ENCODE measurements around the gene LCE1B. TPM values are rescaled to one million over a fixed set of nuclear protein-coding genes. Genes with fewer than 3 reads are reported as not detected.

Gene LCE1B
- total and polyA plus RNA-seq, 2 donors from 2014 or later = not detected

DNA sequence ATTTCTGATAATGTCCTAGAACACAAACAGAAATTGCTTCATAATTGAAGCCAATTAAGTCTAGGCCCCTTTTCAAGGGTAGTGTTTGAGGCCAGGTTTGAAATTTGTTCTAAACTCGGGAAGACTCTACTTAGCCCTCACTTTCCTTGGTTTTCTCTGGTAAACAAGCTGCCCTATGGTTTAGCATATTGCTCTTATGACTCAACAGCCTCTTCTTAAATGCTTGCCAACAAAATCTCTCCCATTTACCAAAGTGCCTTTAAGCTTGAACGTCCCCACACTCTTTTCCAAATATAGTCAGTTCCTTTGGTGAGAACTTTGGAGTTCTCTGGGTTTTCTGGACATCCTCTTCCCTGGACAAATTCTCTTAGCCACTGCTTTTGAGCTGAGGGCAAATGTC, 25.1 kb downstream of the LCE1B start:
- Histone ChIP-seq H3K27ac (ENCODE audit: low read depth in 2 of 2, low read length in 2 of 2) (no peak overlapping the region), H3K36me3 (ENCODE audit: control insufficient read depth in 2 of 3, insufficient read depth in 3 of 3, low read length in 3 of 3) (no peaks in the 10 kb centered on the region), H3K9ac (ENCODE audit: low read length in 3 of 3) (no peak overlapping the region), H3K27me3 (ENCODE audit: control insufficient read depth, insufficient read depth, low read length) (no peaks in the 10 kb centered on the region), H3K4me1 (ENCODE audit: control insufficient read depth in 2 of 3, insufficient read depth in 2 of 3, low read depth in 1 of 3, low read length in 3 of 3) (no peaks in the 10 kb centered on the region), H3K4me3 (ENCODE audit: low read length in 3 of 3) (no peak overlapping the region), H3K9me3 (ENCODE audit: control insufficient read depth in 2 of 3, insufficient read depth in 1 of 3, low read length in 3 of 3) (no peaks in the 10 kb centered on the region)
- DNase-seq = no peak
- TF ChIP-seq, protein P1, sequence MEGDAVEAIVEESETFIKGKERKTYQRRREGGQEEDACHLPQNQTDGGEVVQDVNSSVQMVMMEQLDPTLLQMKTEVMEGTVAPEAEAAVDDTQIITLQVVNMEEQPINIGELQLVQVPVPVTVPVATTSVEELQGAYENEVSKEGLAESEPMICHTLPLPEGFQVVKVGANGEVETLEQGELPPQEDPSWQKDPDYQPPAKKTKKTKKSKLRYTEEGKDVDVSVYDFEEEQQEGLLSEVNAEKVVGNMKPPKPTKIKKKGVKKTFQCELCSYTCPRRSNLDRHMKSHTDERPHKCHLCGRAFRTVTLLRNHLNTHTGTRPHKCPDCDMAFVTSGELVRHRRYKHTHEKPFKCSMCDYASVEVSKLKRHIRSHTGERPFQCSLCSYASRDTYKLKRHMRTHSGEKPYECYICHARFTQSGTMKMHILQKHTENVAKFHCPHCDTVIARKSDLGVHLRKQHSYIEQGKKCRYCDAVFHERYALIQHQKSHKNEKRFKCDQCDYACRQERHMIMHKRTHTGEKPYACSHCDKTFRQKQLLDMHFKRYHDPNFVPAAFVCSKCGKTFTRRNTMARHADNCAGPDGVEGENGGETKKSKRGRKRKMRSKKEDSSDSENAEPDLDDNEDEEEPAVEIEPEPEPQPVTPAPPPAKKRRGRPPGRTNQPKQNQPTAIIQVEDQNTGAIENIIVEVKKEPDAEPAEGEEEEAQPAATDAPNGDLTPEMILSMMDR (IDR thresholded peaks at IDR 0.05; ENCODE audit: borderline replicate concordance, extremely low read depth, insufficient read depth) = no peak
- intact Hi-C loops (cut with DNase I) = no loop called here
- no peak for FAIRE-seq

DNA sequence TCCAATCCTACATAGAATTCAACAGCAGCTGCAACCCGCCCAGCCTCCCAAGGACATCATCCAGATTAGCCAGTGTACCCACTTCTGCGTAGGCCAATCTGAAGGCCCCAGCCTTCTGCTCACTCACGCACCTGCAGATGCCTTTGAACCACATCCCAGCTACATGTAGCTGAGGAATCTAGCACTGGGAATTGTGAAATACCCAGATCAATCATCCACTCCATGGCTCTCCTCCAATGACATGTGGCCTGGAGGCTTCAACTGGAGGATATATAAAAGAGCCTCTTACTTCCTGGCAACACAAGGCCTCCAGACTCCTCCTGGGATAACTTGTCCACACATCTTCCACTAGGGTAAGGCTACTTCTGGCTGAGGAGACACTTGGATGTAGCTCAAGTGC, 30.8 kb downstream of the LCE1B start, which contains the start of gene LCE6A:
Gene LCE6A, plus strand, starts transcription at position 301 of the 400 bp plus-strand sequence. CDS start 665 bp downstream, outside the sequence.
- H3K36me3 ChIP-seq (ENCODE audit: control insufficient read depth in 2 of 3, insufficient read depth in 3 of 3, low read length in 3 of 3) = no peaks in the 10 kb centered on the region
- no peak within 1 kb of the TSS for H3K27ac ChIP-seq (ENCODE audit: low read depth in 2 of 2, low read length in 2 of 2)
- no peak within 1 kb of the TSS for H3K4me3 ChIP-seq (ENCODE audit: low read length in 3 of 3)
- no peaks in the 10 kb centered on the region for H3K4me1 ChIP-seq (ENCODE audit: control insufficient read depth in 2 of 3, insufficient read depth in 2 of 3, low read depth in 1 of 3, low read length in 3 of 3)
- DNase-seq (no peak), FAIRE-seq (no peak)
- intact Hi-C loops (cut with DNase I) = no loop called here
- no peaks in the 10 kb centered on the region for H3K9me3 ChIP-seq (ENCODE audit: control insufficient read depth in 2 of 3, insufficient read depth in 1 of 3, low read length in 3 of 3)
- TF ChIP-seq, protein P1 (IDR thresholded peaks at IDR 0.05; ENCODE audit: borderline replicate concordance, extremely low read depth, insufficient read depth) = no peak
- no peak within 1 kb of the TSS for H3K9ac ChIP-seq (ENCODE audit: low read length in 3 of 3)
- no peaks in the 10 kb centered on the region for H3K27me3 ChIP-seq (ENCODE audit: control insufficient read depth, insufficient read depth, low read length)

DNA sequence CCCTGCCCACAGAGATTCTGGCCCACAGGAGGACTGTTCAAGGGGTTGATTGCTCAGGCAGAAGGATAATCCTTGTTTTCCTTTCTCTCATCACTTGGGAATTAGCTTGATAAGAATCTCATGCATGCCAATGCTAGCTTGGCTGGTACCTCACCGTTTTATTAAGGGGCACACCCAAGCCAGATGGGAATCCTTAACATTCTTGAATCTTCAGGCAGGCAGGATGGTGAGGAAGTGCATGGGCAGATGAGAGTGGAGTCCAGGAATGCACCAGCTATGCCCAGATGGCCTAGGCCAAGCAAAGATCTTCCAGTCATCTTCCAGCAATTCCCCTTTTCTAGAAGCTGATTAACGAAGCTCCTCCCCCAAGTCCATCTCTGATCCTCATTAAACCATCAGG, 43.9 kb downstream of the LCE1B start:
- FAIRE-seq (no peak), DNase-seq (no peak)
- Histone ChIP-seq H3K9me3 (ENCODE audit: control insufficient read depth in 2 of 3, insufficient read depth in 1 of 3, low read length in 3 of 3) (no peaks in the 10 kb centered on the region), H3K36me3 (ENCODE audit: control insufficient read depth in 2 of 3, insufficient read depth in 3 of 3, low read length in 3 of 3) (no peaks in the 10 kb centered on the region), H3K27me3 (ENCODE audit: control insufficient read depth, insufficient read depth, low read length) (no peaks in the 10 kb centered on the region), H3K4me3 (ENCODE audit: low read length in 3 of 3) (no peak overlapping the region), H3K9ac (ENCODE audit: low read length in 3 of 3) (no peak overlapping the region), H3K4me1 (ENCODE audit: control insufficient read depth in 2 of 3, insufficient read depth in 2 of 3, low read depth in 1 of 3, low read length in 3 of 3) (no peaks in the 10 kb centered on the region), H3K27ac (ENCODE audit: low read depth in 2 of 2, low read length in 2 of 2) (no peak overlapping the region)
- intact Hi-C loops (cut with DNase I) = no loop called here
- TF ChIP-seq, protein P1 (IDR thresholded peaks at IDR 0.05; ENCODE audit: borderline replicate concordance, extremely low read depth, insufficient read depth) = no peak

DNA sequence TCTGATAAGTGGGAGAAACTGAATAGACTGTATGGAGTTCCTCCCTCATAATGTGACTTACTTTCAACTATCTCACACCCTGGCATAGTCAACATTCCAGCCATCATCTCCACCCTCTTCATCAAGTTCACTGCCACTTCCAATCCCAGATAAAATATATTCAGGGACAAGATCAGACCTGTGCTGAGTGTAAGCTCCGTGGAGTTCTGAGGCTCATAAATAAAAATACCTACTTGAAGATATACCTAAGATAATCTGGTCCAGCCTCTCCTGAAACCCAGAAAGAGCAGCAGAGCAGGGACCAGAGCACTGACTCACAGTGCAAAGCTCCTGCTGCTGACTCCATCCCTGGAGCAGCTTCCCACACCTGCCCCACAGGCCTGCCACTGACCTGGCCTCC, 46.3 kb downstream of the LCE1B start:
- DNase-seq (no peak), FAIRE-seq (no peak)
- H3K36me3 ChIP-seq (ENCODE audit: control insufficient read depth in 2 of 3, insufficient read depth in 3 of 3, low read length in 3 of 3) = no peaks in the 10 kb centered on the region
- no peaks in the 10 kb centered on the region for H3K27me3 ChIP-seq (ENCODE audit: control insufficient read depth, insufficient read depth, low read length)
- H3K4me3 ChIP-seq (ENCODE audit: low read length in 3 of 3) = no peak overlapping the region
- no peak overlapping the region for H3K27ac ChIP-seq (ENCODE audit: low read depth in 2 of 2, low read length in 2 of 2)
- TF ChIP-seq, protein P1 (IDR thresholded peaks at IDR 0.05; ENCODE audit: borderline replicate concordance, extremely low read depth, insufficient read depth) = no peak
- intact Hi-C loops (cut with DNase I) = no loop called here
- no peaks in the 10 kb centered on the region for H3K9me3 ChIP-seq (ENCODE audit: control insufficient read depth in 2 of 3, insufficient read depth in 1 of 3, low read length in 3 of 3)
- no peak overlapping the region for H3K9ac ChIP-seq (ENCODE audit: low read length in 3 of 3)
- no peaks in the 10 kb centered on the region for H3K4me1 ChIP-seq (ENCODE audit: control insufficient read depth in 2 of 3, insufficient read depth in 2 of 3, low read depth in 1 of 3, low read length in 3 of 3)

All from kidney (tissue), 14 donors.